Erythroblast (primary cell): ENCODE measurements around the gene RNF14.

ENCODE experiments used
- GATA1 ChIP-seq: IDR thresholded peaks from 2 replicates; pipeline ENCODE4 v1.6.1; 2011; ENCODE audit warnings: low read depth, mild to moderate bottlenecking, control low read depth, low read length, moderate library complexity
- POLR2A ChIP-seq: IDR thresholded peaks from 2 replicates; pipeline ENCODE4 v1.6.1; 2011; ENCODE audit warnings: mild to moderate bottlenecking, low read length

DNA sequence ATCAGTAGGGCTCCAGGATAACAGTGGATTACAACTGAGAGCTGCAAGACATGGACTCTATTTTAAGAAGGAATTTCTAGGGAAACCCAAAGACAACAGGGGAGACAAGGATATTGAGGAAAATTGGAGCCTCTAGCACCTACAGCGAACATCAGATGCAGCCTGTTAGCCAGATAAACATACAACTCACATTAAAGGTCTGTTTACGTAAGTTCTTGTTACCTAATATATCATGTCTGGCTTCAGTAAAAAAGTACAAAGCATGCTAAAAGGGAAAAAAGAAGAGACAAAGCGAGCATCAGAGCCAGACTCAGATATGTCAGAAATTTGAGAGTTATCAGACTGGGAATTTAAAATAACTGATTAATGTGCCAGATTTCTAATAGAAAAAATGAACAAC lies 26.8 kb downstream of the RNF14 start:
- TF ChIP-seq POLR2A (no peak), GATA1 (no peak)
